VCaP (cell line): ENCODE data around the gene FMOD.

Experiments used
- H3K27ac ChIP-seq: fragments of 450-650 bp; 2 replicates; pipeline ENCODE4 v1.5.1; 2017
- CTCF ChIP-seq: fragments of 450-650 bp; conservative IDR thresholded peaks from 2 replicates; pipeline ENCODE4 v1.5.1; 2017; ENCODE audit warnings: mild to moderate bottlenecking, moderate library complexity

FMOD gene

DNA sequence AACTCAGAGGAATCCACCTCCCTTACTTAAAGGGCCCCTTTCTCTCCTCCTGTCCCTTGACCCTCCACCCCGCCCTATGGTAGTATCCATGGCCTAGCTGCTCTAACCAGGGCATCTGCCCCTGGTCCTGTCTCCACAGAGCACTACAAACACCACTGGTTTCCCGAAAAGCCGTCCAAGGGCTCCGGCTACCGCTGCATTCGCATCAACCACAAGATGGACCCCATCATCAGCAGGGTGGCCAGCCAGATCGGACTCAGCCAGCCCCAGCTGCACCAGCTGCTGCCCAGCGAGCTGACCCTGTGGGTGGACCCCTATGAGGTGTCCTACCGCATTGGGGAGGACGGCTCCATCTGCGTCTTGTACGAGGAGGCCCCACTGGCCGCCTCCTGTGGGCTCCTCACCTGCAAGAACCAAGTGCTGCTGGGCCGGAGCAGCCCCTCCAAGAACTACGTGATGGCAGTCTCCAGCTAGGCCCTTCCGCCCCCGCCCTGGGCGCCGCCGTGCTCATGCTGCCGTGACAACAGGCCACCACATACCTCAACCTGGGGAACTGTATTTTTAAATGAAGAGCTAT, 43.9 kb downstream of the FMOD start:
- TF ChIP-seq CTCF: no peak
- H3K27ac ChIP-seq: peak overlapping the region; percentile 98

DNA sequence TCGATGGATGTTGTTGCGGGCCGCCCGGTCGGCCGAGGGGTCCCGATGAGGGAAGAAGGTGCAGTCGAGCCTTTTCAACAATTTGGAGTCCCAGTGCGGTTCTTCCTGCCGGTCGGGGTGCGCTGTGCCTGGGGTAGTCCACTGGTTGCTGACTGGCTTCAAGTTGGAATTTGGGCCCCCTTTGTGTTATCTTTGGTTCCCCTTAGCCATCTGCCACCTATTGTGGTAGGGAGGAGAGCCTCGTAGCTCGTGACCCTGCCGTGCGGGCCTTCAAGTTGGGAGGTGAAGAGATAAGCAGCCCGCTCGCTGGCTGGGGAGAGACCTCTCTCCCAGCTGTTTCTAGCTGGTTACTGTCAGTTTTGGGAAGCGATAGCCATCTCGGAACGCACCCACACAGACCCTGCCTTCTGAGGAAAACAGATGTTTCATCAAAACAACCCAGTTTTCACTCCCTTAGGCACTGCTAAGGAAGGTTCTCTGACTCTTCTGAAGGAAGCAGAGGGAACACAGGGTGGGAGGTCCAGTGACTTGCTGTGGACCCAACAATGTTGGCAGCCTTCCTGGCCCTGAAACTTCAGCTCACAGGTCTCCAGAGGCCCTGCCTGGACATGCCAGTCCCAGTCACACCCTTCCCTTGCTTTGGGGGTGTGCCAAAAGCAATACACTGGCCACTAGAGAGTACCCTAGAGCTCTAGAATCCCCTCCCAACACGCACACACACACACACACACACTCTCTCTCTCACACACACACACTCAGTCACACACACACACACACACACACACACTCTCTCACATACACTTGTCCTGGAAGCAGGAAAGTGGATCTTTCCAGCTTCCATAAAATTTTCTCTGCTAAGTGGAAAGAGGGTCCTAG, 44.6 kb downstream of the FMOD start:
- peak overlapping the region; percentile 98 for H3K27ac ChIP-seq
- TF ChIP-seq CTCF: peak; percentile 58

DNA sequence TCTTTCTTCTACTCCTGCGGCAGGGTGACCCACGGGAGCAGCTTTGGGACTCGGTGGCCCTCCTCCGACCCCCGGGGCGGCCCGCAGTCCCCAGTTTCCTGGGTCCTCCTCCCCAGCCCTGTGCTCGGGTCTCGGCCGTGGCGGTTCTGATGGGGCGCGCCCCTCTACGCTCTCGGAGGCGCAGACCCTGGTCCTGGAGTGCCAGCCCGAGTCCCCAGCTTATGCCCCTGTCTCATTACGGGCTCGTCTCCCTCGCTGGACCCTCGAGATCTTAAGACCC, 45.2 kb downstream of the FMOD start:
- peak overlapping the region; percentile 98 for H3K27ac ChIP-seq

DNA sequence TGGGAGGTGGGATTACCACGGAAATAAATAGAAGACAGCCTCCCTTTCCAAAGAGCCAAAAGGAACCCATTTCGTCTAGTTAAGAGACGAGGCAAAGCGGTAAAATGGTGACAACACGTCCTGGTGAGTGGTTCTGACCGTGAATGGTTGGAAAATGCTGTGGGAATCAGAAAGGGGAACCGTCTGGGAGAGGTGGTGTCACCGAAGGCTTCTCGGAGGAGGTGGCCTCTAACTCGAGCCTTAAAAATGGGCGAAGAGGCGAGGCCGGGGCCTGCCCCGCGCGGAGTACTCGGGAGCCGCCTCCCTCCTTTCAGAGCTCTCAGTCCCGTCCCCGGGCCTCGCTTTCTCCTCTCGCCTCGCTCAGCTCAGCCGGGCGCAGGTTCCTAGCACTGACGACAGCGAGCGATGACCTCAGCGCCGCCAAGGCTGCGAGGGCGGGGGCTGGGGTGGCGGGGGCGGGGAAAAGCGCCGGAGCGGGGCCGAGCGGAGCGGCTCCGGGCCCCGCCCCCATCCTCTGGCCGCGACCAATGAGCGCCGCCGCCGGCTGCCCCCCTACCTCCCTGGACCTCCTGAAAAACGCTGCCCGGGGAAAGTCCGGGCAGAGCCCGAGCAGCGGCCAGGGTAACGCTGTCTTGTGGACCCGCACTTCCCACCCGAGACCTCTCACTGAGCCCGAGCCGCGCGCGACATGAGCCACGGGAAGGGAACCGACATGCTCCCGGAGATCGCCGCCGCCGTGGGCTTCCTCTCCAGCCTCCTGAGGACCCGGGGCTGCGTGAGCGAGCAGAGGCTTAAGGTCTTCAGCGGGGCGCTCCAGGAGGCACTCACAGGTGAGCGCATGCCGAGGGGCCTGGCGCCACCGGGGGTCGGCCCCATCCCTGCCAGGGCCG, 45.8 kb downstream of the FMOD start, which contains the start of gene BTG2:
BTG2 (plus strand) TSS at position 601 of the 890 bp plus-strand sequence; CDS start at position 689, 88 bp downstream.
- TF ChIP-seq CTCF: no peak
- H3K27ac ChIP-seq: peak within 1 kb of the TSS; percentile 98

More for the DNA sequence above, 45.2 kb downstream of the FMOD start:
- no peak for TF ChIP-seq CTCF

- H3K27ac ChIP-seq: peak overlapping the region; percentile 98
- TF ChIP-seq CTCF: no peak
Observed at GRCh38 chr1:203304391-203304918, 46.5 kb downstream of the FMOD start.

DNA sequence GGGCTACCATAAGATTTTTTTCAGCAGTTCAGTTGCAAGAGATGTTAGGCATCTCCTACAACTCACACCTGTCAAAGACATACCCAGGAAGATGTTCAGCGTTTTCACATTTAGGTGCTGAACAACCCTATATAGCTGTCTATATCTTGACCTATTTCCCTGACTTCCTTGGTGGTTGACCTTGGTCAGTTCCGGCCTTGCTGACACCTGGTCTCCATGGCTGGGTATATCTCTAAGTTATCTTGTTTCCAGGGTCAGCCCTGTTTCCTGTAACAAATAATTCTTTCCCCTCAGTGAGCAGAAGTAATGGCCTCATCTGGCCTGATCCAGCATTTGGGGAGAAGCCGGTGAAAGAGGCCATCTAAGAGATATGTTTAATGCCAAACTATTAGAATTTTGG, 48.0 kb downstream of the FMOD start:
- no peak overlapping the region for H3K27ac ChIP-seq
- no peak for TF ChIP-seq CTCF

DNA sequence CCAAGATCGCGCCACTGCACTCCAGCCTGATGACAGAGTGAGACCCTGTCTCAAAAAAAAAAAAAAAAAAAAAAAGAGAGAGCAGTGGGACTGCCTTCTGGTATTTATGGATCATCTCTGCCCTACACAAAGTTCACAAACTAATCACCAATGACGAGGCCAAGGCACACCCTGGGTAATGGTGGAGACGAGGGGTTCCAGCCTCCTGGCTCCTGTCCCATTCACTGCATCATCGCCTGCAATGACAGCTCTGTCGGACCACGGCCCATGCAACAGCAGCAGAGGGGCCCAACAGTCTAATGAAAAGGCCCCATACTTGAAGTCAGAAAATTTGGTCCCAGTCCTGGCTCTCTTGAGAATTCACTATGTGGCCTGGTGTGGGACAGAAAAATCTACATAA, 48.5 kb downstream of the FMOD start:
- no peak for TF ChIP-seq CTCF
- H3K27ac ChIP-seq: no peak overlapping the region
